GM12878 (cell line): ENCODE data around the gene CHAF1A. TPM values are rescaled to one million over a fixed set of nuclear protein-coding genes. Genes with fewer than 3 reads are reported as not detected.

Source experiments
- ATAC-seq: fragments of 200-7000 bp; cut with Tn5 transposase; 3 replicates; pipeline ENCODE4 v1.9.1; 2020; ENCODE audit warnings: mild to moderate bottlenecking, moderate library complexity
- BruUV-seq: library from RNA; stranded (reverse); fragments of 400-500 nt; replicated peaks from 2 replicates; lab custom pipeline; 2021; lab: Mats Ljungman, UMichigan
- CTCF ChIA-PET: fragments of 300-600 bp; sonication (Branson Sonifier 250); formaldehyde crosslinking; extraction: SDS; loops from one replicate; lab custom pipeline; 2021; ENCODE audit warnings: inconsistent platforms; lab: Yijun Ruan, JAX
- POLR2A ChIA-PET: fragments of 350-600 bp; formaldehyde crosslinking; extraction: SDS; loops from one replicate; lab custom pipeline; 2021; ENCODE audit warnings: inconsistent platforms; lab: Charles Lee
- RAD21 ChIA-PET: fragments of 300-600 bp; sonication (Branson Sonifier 250); formaldehyde crosslinking; loops from one replicate; lab custom pipeline; 2023; ENCODE audit warnings: antibody characterized with exemption; ENCODE audit not compliant: unreplicated experiment; lab: Charles Lee
- SMC1A ChIA-PET: fragments of 300-600 bp; sonication (Branson Sonifier 250); formaldehyde crosslinking; loops from one replicate; lab custom pipeline; 2023; ENCODE audit not compliant: unreplicated experiment, uncharacterized antibody; lab: Charles Lee
- DNase-seq: peaks from one replicate; pipeline ENCODE4 v3.0.0-alpha.2; 2011; ENCODE audit warnings: low read depth, low spot score
- FAIRE-seq: peaks from 3 replicates; lab custom pipeline; 2011; peaks lifted over from hg19 to GRCh38; lab: Jason Lieb, UNC
- H2AFZ ChIP-seq: 2 replicates; pipeline ENCODE4 v1.6.0; 2011; ENCODE audit warnings: low read depth, low read length, control low read depth; ENCODE audit not compliant: control insufficient read depth
- H3K27ac ChIP-seq: 2 replicates; pipeline ENCODE4 v1.5.1; 2011; ENCODE audit warnings: control low read depth; ENCODE audit not compliant: control insufficient read depth, insufficient read depth
- H3K27me3 ChIP-seq, 2 experiments: replicated peaks in 1 of 2; 2 replicates each; pipeline versions ENCODE4 v1.6.0 to v1.6.1; 2011; ENCODE audit warnings: low read length in 1 of 2; ENCODE audit not compliant: control insufficient read depth in 2 of 2, insufficient read depth in 2 of 2
- H3K36me3 ChIP-seq, 2 experiments: 2 replicates each; pipeline ENCODE4 v1.5.1; 2011; ENCODE audit warnings: low read length in 1 of 2; ENCODE audit not compliant: control insufficient read depth in 2 of 2, insufficient read depth in 2 of 2
- H3K4me1 ChIP-seq: 2 replicates; pipeline ENCODE4 v1.6.1; 2011; ENCODE audit warnings: mild to moderate bottlenecking, low read length, moderate library complexity, mixed read lengths; ENCODE audit not compliant: control insufficient read depth, insufficient read depth
- H3K4me2 ChIP-seq: 2 replicates; pipeline ENCODE4 v1.6.0; 2011; ENCODE audit warnings: control low read depth; ENCODE audit not compliant: control insufficient read depth, insufficient read depth
- H3K4me3 ChIP-seq: fragments of 200-600 bp; sonication (generic); 2 replicates; pipeline ENCODE4 v1.5.1; 2016
- H3K79me2 ChIP-seq: 2 replicates; pipeline ENCODE4 v1.6.0; 2011; ENCODE audit warnings: low read length; ENCODE audit not compliant: control insufficient read depth, insufficient read depth
- H3K9ac ChIP-seq: 2 replicates; pipeline ENCODE4 v1.8.0; 2011; ENCODE audit warnings: low read length, control low read depth, mixed read lengths; ENCODE audit not compliant: control insufficient read depth, insufficient read depth
- H3K9me3 ChIP-seq: replicated peaks from 3 replicates; pipeline ENCODE4 v1.5.1; 2011; ENCODE audit warnings: mild to moderate bottlenecking, low read length; ENCODE audit not compliant: control insufficient read depth, insufficient read depth
- H4K20me1 ChIP-seq: 2 replicates; pipeline ENCODE4 v1.6.0; 2011; ENCODE audit not compliant: control insufficient read depth, insufficient read depth
- BACH1 ChIP-seq: fragments of 450-650 bp; IDR thresholded peaks from 2 replicates; pipeline ENCODE4 v1.6.1; 2017; ENCODE audit warnings: mild to moderate bottlenecking, borderline replicate concordance
- BHLHE40 ChIP-seq, 2 experiments: fragments of 450-650 bp in 1 of 2; IDR thresholded peaks; 2 replicates each; pipeline ENCODE4 v1.6.1; 2011 to 2017; ENCODE audit warnings: low read depth in 2 of 2, borderline replicate concordance in 1 of 2, improper control_type of control experiment in 1 of 2, low read length in 1 of 2, mild to moderate bottlenecking in 1 of 2
- BRCA1 ChIP-seq: IDR thresholded peaks from 2 replicates; pipeline ENCODE4 v1.6.1; 2011; ENCODE audit warnings: low read depth, low read length, improper control_type of control experiment
- E2F8 ChIP-seq: fragments of 450-650 bp; IDR thresholded peaks from 2 replicates; pipeline ENCODE4 v1.6.1; 2018; ENCODE audit warnings: mild to moderate bottlenecking, low read depth, moderate library complexity; ENCODE audit not compliant: partially characterized antibody
- EGR1 ChIP-seq, 2 experiments: IDR thresholded peaks; 1 replicate in 1 of 2; 2 replicates in 1 of 2; pipeline ENCODE4 v1.6.1; 2011 to 2012; ENCODE audit warnings: low read depth in 2 of 2, low read length in 2 of 2, borderline replicate concordance in 1 of 2, mild to moderate bottlenecking in 1 of 2, moderate library complexity in 1 of 2
- FOS ChIP-seq: IDR thresholded peaks from 3 replicates; pipeline ENCODE4 v1.6.1; 2011; ENCODE audit warnings: borderline replicate concordance; ENCODE audit not compliant: insufficient read length; ENCODE audit errors: extremely low read depth
- IKZF1 ChIP-seq: fragments of 450-650 bp; conservative IDR thresholded peaks from 2 replicates; pipeline ENCODE4 v1.6.1; 2017; ENCODE audit warnings: antibody characterized with exemption, mild to moderate bottlenecking
- MXI1 ChIP-seq: fragments of 150-350 bp; IDR thresholded peaks from 2 replicates; pipeline ENCODE4 v1.6.1; 2011; ENCODE audit warnings: low read depth, mild to moderate bottlenecking, inconsistent platforms, low read length, improper control_type of control experiment
- RAD21 ChIP-seq: IDR thresholded peaks from 2 replicates; pipeline ENCODE4 v1.6.1; 2011; ENCODE audit warnings: mild to moderate bottlenecking, low read depth, low read length, moderate library complexity; ENCODE audit not compliant: insufficient read depth
- RELA ChIP-seq: fragments of 450-650 bp; IDR thresholded peaks from 2 replicates; pipeline ENCODE4 v1.8.0; 2014; ENCODE audit warnings: borderline replicate concordance; ENCODE audit not compliant: partially characterized antibody
- RFX5 ChIP-seq: IDR thresholded peaks from 2 replicates; pipeline ENCODE4 v1.6.1; 2011; ENCODE audit warnings: low read depth, low read length, improper control_type of control experiment
- SMAD5 ChIP-seq: IDR thresholded peaks from 2 replicates; pipeline ENCODE4 v1.6.1; 2016; ENCODE audit warnings: antibody characterized with exemption, low read depth
- SP1 ChIP-seq: IDR thresholded peaks from one replicate; pipeline ENCODE4 v1.6.1; 2011; ENCODE audit warnings: low read depth, low read length
- SREBF1 ChIP-seq: IDR thresholded peaks from 2 replicates; pipeline ENCODE4 v1.6.1; 2012; ENCODE audit warnings: mild to moderate bottlenecking, low read length
- SUZ12 ChIP-seq: fragments of 200-600 bp; sonication (generic); IDR thresholded peaks from one replicate; pipeline ENCODE4 v1.6.1; 2018; ENCODE audit warnings: antibody characterized with exemption, mild to moderate bottlenecking; ENCODE audit not compliant: unreplicated experiment
- ZBED1 ChIP-seq: IDR thresholded peaks from 2 replicates; pipeline ENCODE4 v1.6.1; 2016; ENCODE audit warnings: borderline replicate concordance
- ZBTB11 ChIP-seq: fragments of 450-650 bp; formaldehyde crosslinking; IDR thresholded peaks from 2 replicates; pipeline ENCODE4 v1.5.0; 2022; ENCODE audit warnings: mild to moderate bottlenecking, missing genetic modification characterization
- ZNF217 ChIP-seq: fragments of 450-650 bp; IDR thresholded peaks from 2 replicates; pipeline ENCODE4 v1.6.1; 2017; ENCODE audit warnings: antibody characterized with exemption, mild to moderate bottlenecking
- WGBS: methylation state at CpG from one replicate; pipeline ENCODE4 v1.1.6; 2016; ENCODE audit warnings: low lambda C conversion rate; ENCODE audit not compliant: insufficient replicate concordance, insufficient coverage; ENCODE audit errors: missing lambda C conversion rate; 5-methylcytosine and 5-hydroxymethylcytosine counted together
- in situ Hi-C: fragments of 300-500 bp; cut with MboI; formaldehyde crosslinking; loops from 9 replicates; pipeline ENCODE4 v1.14.3; 2018; ENCODE audit warnings: mixed read lengths
- intact Hi-C: fragments of 100-400 bp; cut with micrococcal nuclease; formaldehyde crosslinking; loops from one replicate; pipeline ENCODE4 v1.14.2; 2022; ENCODE audit not compliant: unreplicated experiment
- polyA plus RNA-seq, 11 experiments: library from polyadenylated mRNA; depleted of rRNA in 4 of 11; unstranded in 6 of 11; stranded (reverse) in 5 of 11; fragments of >200 nt; fragmentation: Nextera tagmentation in 4 of 11; fragmentation: Illumina TruSeq in 1 of 11; extraction: Ambion mirVana in 4 of 11; extraction: Trizol in 1 of 11; gene quantifications; 1 replicate in 1 of 11; 2 replicates in 10 of 11; pipeline versions ENCODE4 v1.2.1 to v1.2.3, GENCODE V29; 2011 to 2016; ENCODE audit warnings: inconsistent platforms in 2 of 11, missing spikeins in 2 of 11, low read depth in 1 of 11
- total RNA-seq, 4 experiments: library from RNA; depleted of rRNA in 3 of 4; stranded (reverse); fragments of >200 nt in 3 of 4; fragmentation: Illumina TruSeq in 1 of 4; extraction: Trizol in 1 of 4; gene quantifications; 2 replicates each; pipeline versions ENCODE4 v1.2.1 to v1.2.3, GENCODE V29; 2013 to 2021

Gene CHAF1A
- total and polyA plus RNA-seq, 10 of the 15 experiments (the other 5 are each of a cell fraction or from before 2014, with no cell fraction given) = 1.3 to 69.1 (median 34.2) TPM

- whole genome bisulfite sequencing = 98% methylated on average over 29 of the region's 29 CpGs
- intact Hi-C loops = no loop called here
- peaks cover 12 to 14% of the 10 kb centered on the region in 2 experiments; a peak in 3 of 4 replicates for H3K36me3 ChIP-seq
- H4K20me1 ChIP-seq = no peaks in the 10 kb centered on the region
- H3K79me2 ChIP-seq = no peaks in the 10 kb centered on the region
- in situ Hi-C loops = no loop called here
- POLR2A ChIA-PET = interaction anchor here (0.7 kb wide), 1 partner anchor 14 kb away, joined by 3 read pairs; no protein-coding TSS in a partner anchor
- CTCF ChIA-PET = interaction anchor here (0.6 kb wide), 1 partner anchor 33 kb away, joined by 4 read pairs; no protein-coding TSS in a partner anchor
- H3K9ac ChIP-seq = no peak overlapping the region
- H2AFZ ChIP-seq = no peak overlapping the region
- H3K27ac ChIP-seq = no peak overlapping the region
- SMC1A ChIA-PET = no interaction called here
- FAIRE-seq (no peak), ATAC-seq (no peak), DNase-seq (no peak)
- H3K4me3 ChIP-seq = no peak overlapping the region
- RAD21 ChIA-PET = no interaction called here
- no peaks in the 10 kb centered on the region for H3K9me3 ChIP-seq
- H3K27me3 ChIP-seq = no peaks in the 10 kb centered on the region
- no TSS peak for BruUV-seq
- no peak overlapping the region for H3K4me2 ChIP-seq
- H3K4me1 ChIP-seq = no peaks in the 10 kb centered on the region
- TF ChIP-seq RAD21 (no peak), SUZ12 (no peak), ZBED1 (no peak), E2F8 (no peak), BHLHE40 (IDR thresholded peaks at IDR 0.05; ENCODE audit: borderline replicate concordance in 1 of 2, low read depth in 2 of 2, low read length in 1 of 2) (no peak), BACH1 (no peak), ZBTB11 (CRISPR knock-in tag) (no peak), SMAD5 (no peak), IKZF1 (no peak), EGR1 (IDR thresholded peaks at IDR 0.05; ENCODE audit: borderline replicate concordance in 1 of 2, low read depth in 2 of 2, low read length in 2 of 2) (no peak), FOS (no peak), SP1 (no peak), BRCA1 (no peak), ZNF217 (no peak), RFX5 (no peak), MXI1 (no peak), SREBF1 (no peak), RELA (no peak)
Measured at GRCh38 chr19:4488496-4488895, 86.1 kb downstream of the CHAF1A start.
